Keratinocyte (primary cell): ENCODE data around the gene RBBP6.
"Not testable (repeated sequence)": the region's sequence is repeated elsewhere in the genome, so short reads cannot be mapped to it uniquely, and the experiment has no call there.

Experiments
- CTCF ChIP-seq, 3 experiments: IDR thresholded peaks in 1 of 3; conservative IDR thresholded peaks in 1 of 3; optimal IDR thresholded peaks in 1 of 3; 2 replicates in 2 of 3; 3 replicates in 1 of 3; pipeline versions ENCODE3 to v1.5.1; 2011; ENCODE audit warnings: low read length in 3 of 3, mild to moderate bottlenecking in 3 of 3, moderate library complexity in 2 of 3, control low read depth in 1 of 3, inconsistent platforms in 1 of 3; ENCODE audit not compliant: insufficient read depth in 2 of 3; ENCODE audit errors: extremely low read depth in 1 of 3
- EZH2 ChIP-seq: IDR thresholded peaks from one replicate; pipeline ENCODE4 v1.6.1; 2012; ENCODE audit warnings: inconsistent platforms, mild to moderate bottlenecking, low read length, moderate library complexity

GRCh38 chr16:24574515-24575485 is 35.4 kb downstream of the RBBP6 start:
- not testable (repeated sequence) for TF ChIP-seq CTCF (optimal IDR thresholded peaks at IDR 0.05 in 1 of 3, IDR thresholded peaks at IDR 0.05 in 1 of 3, conservative IDR thresholded peaks at IDR 0.05 in 1 of 3; ENCODE audit: extremely low read depth in 1 of 3, insufficient read depth in 2 of 3, low read length in 3 of 3); EZH2
